PC-9 (cell line): ENCODE measurements around the gene BCO1. TPM values are rescaled to one million over a fixed set of nuclear protein-coding genes. Genes with fewer than 3 reads are reported as not detected.

ENCODE experiments used
- BruUV-seq: library from RNA; stranded (reverse); fragments of 400-500 nt; replicated peaks from 2 replicates; lab custom pipeline; 2021; lab: Mats Ljungman, UMichigan
- CTCF ChIA-PET: fragments of 300-600 bp; sonication (Branson Sonifier 250); formaldehyde crosslinking; loops from one replicate; lab custom pipeline; 2022; ENCODE audit warnings: antibody characterized with exemption; lab: Charles Lee
- POLR2A ChIA-PET: fragments of 300-600 bp; sonication (Branson Sonifier 250); formaldehyde crosslinking; loops from one replicate; lab custom pipeline; 2022; ENCODE audit warnings: antibody characterized with exemption; ENCODE audit not compliant: unreplicated experiment; lab: Charles Lee
- DNase-seq, 2 experiments: peaks; one replicate each; pipeline versions ENCODE4 v3.0.0 to v3.0.0-alpha.2; 2015 to 2022; ENCODE audit warnings: mixed read lengths in 1 of 2
- H2AFZ ChIP-seq: fragments of 200-600 bp; sonication (generic); 2 replicates; pipeline ENCODE4 v1.8.1; 2017; ENCODE audit warnings: antibody characterized with exemption
- H3F3A ChIP-seq: fragments of 200-600 bp; sonication (generic); 2 replicates; pipeline ENCODE4 v1.8.1; 2017; ENCODE audit warnings: antibody characterized with exemption, mild to moderate bottlenecking, low read depth; ENCODE audit not compliant: insufficient read depth
- H3K27ac ChIP-seq: fragments of 200-600 bp; sonication (generic); 2 replicates; pipeline ENCODE4 v1.6.1; 2016; ENCODE audit warnings: mixed run types
- H3K27me3 ChIP-seq: fragments of 200-600 bp; sonication (generic); 2 replicates; pipeline ENCODE4 v1.6.1; 2016; ENCODE audit warnings: low read depth, mixed run types; ENCODE audit not compliant: insufficient read depth
- H3K36me3 ChIP-seq: fragments of 200-600 bp; sonication (generic); 2 replicates; pipeline ENCODE4 v1.6.1; 2016; ENCODE audit warnings: low read depth, mixed run types
- H3K4me1 ChIP-seq: fragments of 200-600 bp; sonication (generic); replicated peaks from 2 replicates; pipeline ENCODE4 v1.6.1; 2016; ENCODE audit warnings: mixed run types; ENCODE audit not compliant: insufficient read depth
- H3K4me2 ChIP-seq: fragments of 200-600 bp; sonication (generic); 2 replicates; pipeline ENCODE4 v1.6.1; 2017; ENCODE audit warnings: mixed run types
- H3K4me3 ChIP-seq: fragments of 200-600 bp; sonication (generic); 2 replicates; pipeline ENCODE4 v1.6.1; 2016; ENCODE audit warnings: mixed run types
- H3K79me2 ChIP-seq: fragments of 200-600 bp; sonication (generic); 2 replicates; pipeline ENCODE4 v1.6.1; 2017; ENCODE audit warnings: low read depth, mixed run types
- H3K9me2 ChIP-seq: fragments of 200-600 bp; sonication (generic); 2 replicates; pipeline ENCODE4 v1.8.1; 2017; ENCODE audit warnings: mild to moderate bottlenecking; ENCODE audit not compliant: insufficient read depth
- H3K9me3 ChIP-seq: fragments of 200-600 bp; sonication (generic); 2 replicates; pipeline ENCODE4 v1.8.1; 2016; ENCODE audit warnings: low read depth; ENCODE audit not compliant: insufficient read depth
- H4K20me1 ChIP-seq: fragments of 200-600 bp; sonication (generic); 2 replicates; pipeline ENCODE4 v1.8.1; 2017; ENCODE audit not compliant: insufficient read depth
- CTCF ChIP-seq: fragments of 200-600 bp; sonication (generic); conservative IDR thresholded peaks from 2 replicates; pipeline ENCODE4 v1.6.1; 2017; ENCODE audit warnings: mixed run types, antibody characterized with exemption, mild to moderate bottlenecking, moderate library complexity
- EZH2 ChIP-seq: fragments of 200-600 bp; sonication (generic); IDR thresholded peaks from 2 replicates; pipeline ENCODE4 v1.8.0; 2017; ENCODE audit warnings: antibody characterized with exemption, low read depth
- intact Hi-C: fragments of 100-400 bp; cut with micrococcal nuclease; formaldehyde crosslinking; loops from one replicate; pipeline ENCODE4 v1.10.0; 2022; ENCODE audit not compliant: unreplicated experiment
- total RNA-seq: library from RNA; stranded (reverse); gene quantifications from 2 replicates; pipeline ENCODE4 v1.2.3, GENCODE V29; 2021

The BCO1 gene
- total RNA-seq, 1 experiment from 2014 or later = 1.4 TPM

GRCh38 chr16:81232740-81233367 is 5.6 kb upstream of the BCO1 start:
- no peak overlapping the region for H3K4me3 ChIP-seq
- no peaks in the 10 kb centered on the region; the same call in 1 of the 2 replicates for H3K9me3 ChIP-seq
- H3K4me1 ChIP-seq = 0 out of 2 replicates have a peak, but pooled peaks cover 5% of the 10 kb centered on the region
- no peaks in the 10 kb centered on the region for H3K9me2 ChIP-seq
- BruUV-seq = no TSS peak
- intact Hi-C loops = no loop called here
- H2AFZ ChIP-seq = no peak overlapping the region
- ChIA-PET CTCF (no interaction called here), POLR2A (interaction anchor here (0.6 kb wide), 1 partner anchor 195 kb away, joined by 3 read pairs; no protein-coding TSS in a partner anchor)
- H3K27me3 ChIP-seq = peaks cover 5% of the 10 kb centered on the region; the same call in 1 of the 2 replicates
- H3F3A ChIP-seq = no peaks in the 10 kb centered on the region
- no peaks in the 10 kb centered on the region for H4K20me1 ChIP-seq
- H3K27ac ChIP-seq = no peak overlapping the region
- no peak for DNase-seq
- TF ChIP-seq CTCF = no peak
- no peak for TF ChIP-seq EZH2
- H3K79me2 ChIP-seq = no peaks in the 10 kb centered on the region
- H3K36me3 ChIP-seq = no peaks in the 10 kb centered on the region
- no peak overlapping the region for H3K4me2 ChIP-seq

GRCh38 chr16:81237282-81237681 is 1.2 kb upstream of the BCO1 start:
- Histone ChIP-seq H3K4me1 (peaks cover 17% of the 10 kb centered on the region; the same call in 1 of the 2 replicates), H3K4me3 (no peak overlapping the region), H3F3A (peaks cover 12% of the 10 kb centered on the region), H3K9me3 (no peaks in the 10 kb centered on the region; the same call in 1 of the 2 replicates), H2AFZ (no peak overlapping the region), H3K4me2 (no peak overlapping the region), H3K36me3 (no peaks in the 10 kb centered on the region), H3K9me2 (no peaks in the 10 kb centered on the region), H3K27ac (no peak overlapping the region), H3K79me2 (no peaks in the 10 kb centered on the region), H4K20me1 (no peaks in the 10 kb centered on the region), H3K27me3 (no peaks in the 10 kb centered on the region)
- no TSS peak for BruUV-seq
- ChIA-PET CTCF (no interaction called here), POLR2A (no interaction called here)
- TF ChIP-seq CTCF (no peak), EZH2 (no peak)
- DNase-seq = no peak
- intact Hi-C loops = no loop called here

DNA sequence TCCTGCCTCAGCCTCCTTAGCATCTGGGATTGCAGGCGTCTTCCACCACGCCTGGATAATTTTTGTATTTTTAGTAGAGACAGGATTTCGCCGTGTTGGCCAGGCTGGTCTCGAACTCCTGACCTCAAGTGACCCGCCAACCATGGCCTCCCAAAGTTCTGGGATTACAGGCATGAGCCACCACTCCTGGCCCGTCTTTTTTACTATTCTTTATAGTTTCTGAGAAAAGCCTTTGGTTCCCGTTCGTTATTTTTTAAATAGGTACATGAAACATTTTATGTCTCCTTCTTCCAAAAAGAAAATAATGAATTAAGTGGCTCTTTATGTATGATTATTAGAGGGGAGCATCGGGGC is 570 bp upstream of the BCO1 start:
- CTCF ChIA-PET = interaction anchor here (0.6 kb wide), 1 partner anchor 97 kb away, joined by 5 read pairs; no protein-coding TSS in a partner anchor
- TF ChIP-seq CTCF (no peak), EZH2 (no peak)
- peaks cover 17% of the 10 kb centered on the region; the same call in 1 of the 2 replicates for H3K4me1 ChIP-seq
- no peaks in the 10 kb centered on the region for H3K36me3 ChIP-seq
- peak overlapping the region; percentile 43 for H3K27ac ChIP-seq
- H3F3A ChIP-seq = peaks cover 12% of the 10 kb centered on the region
- H3K9me2 ChIP-seq = no peaks in the 10 kb centered on the region
- no peak for DNase-seq
- H3K4me2 ChIP-seq = peak overlapping the region; percentile 93
- H3K4me3 ChIP-seq = peak overlapping the region; percentile 55; the same call in 1 of the 2 replicates
- peak overlapping the region; percentile 80 for H2AFZ ChIP-seq
- H4K20me1 ChIP-seq = no peaks in the 10 kb centered on the region
- POLR2A ChIA-PET = interaction anchor here (0.6 kb wide), 2 partner anchors 141 to 459 kb away, joined by 4 read pairs; no protein-coding TSS in a partner anchor
- H3K9me3 ChIP-seq = no peaks in the 10 kb centered on the region; the same call in 1 of the 2 replicates
- BruUV-seq = no TSS peak
- H3K79me2 ChIP-seq = no peaks in the 10 kb centered on the region
- intact Hi-C loops = no loop called here
- H3K27me3 ChIP-seq = no peaks in the 10 kb centered on the region
